GM19452 (cell line): Measurements from ENCODE around the gene ENKUR.
A peak's percentile ranks its signal among the peaks of the same experiment; 100 is the strongest.

Experiments used
- ATAC-seq: cut with Tn5 transposase; IDR thresholded peaks from one replicate; pipeline ENCODE4 v1.9.1; 2021; ENCODE audit not compliant: unreplicated experiment

Gene ENKUR

GRCh38 chr10:24950439-24950838 is 65.5 kb downstream of the ENKUR start:
- no peak for ATAC-seq

- ATAC-seq, result no peak
Measured at GRCh38 chr10:24949616-24950015, 66.3 kb downstream of the ENKUR start.

- peak; percentile 53 for ATAC-seq
Measured at GRCh38 chr10:24947304-24948097, 68.5 kb downstream of the ENKUR start.

- ATAC-seq, result no peak
Measured at GRCh38 chr10:24944512-24945255, 71.3 kb downstream of the ENKUR start.

- ATAC-seq, result no peak
Measured at GRCh38 chr10:24938525-24938924, 77.4 kb downstream of the ENKUR start.

- ATAC-seq, result no peak
Measured at GRCh38 chr10:24938076-24938475, 77.9 kb downstream of the ENKUR start.

- ATAC-seq, result no peak
Measured at GRCh38 chr10:24935504-24936292, 80.3 kb downstream of the ENKUR start.
